ENCODE measurements around the gene HOXD3.

GRCh38 chr2:176139661-176140512, 17.2 kb upstream of the HOXD3 start:
- no peak for TF ChIP-seq POLR2A (IDR thresholded peaks at IDR 0.05)
- TF ChIP-seq, protein P1, sequence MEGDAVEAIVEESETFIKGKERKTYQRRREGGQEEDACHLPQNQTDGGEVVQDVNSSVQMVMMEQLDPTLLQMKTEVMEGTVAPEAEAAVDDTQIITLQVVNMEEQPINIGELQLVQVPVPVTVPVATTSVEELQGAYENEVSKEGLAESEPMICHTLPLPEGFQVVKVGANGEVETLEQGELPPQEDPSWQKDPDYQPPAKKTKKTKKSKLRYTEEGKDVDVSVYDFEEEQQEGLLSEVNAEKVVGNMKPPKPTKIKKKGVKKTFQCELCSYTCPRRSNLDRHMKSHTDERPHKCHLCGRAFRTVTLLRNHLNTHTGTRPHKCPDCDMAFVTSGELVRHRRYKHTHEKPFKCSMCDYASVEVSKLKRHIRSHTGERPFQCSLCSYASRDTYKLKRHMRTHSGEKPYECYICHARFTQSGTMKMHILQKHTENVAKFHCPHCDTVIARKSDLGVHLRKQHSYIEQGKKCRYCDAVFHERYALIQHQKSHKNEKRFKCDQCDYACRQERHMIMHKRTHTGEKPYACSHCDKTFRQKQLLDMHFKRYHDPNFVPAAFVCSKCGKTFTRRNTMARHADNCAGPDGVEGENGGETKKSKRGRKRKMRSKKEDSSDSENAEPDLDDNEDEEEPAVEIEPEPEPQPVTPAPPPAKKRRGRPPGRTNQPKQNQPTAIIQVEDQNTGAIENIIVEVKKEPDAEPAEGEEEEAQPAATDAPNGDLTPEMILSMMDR (IDR thresholded peaks at IDR 0.05): no peak

All from esophagus squamous epithelium (tissue), 4 donors.